ENCODE measurements around the gene RPS5. TPM values are rescaled to one million over a fixed set of nuclear protein-coding genes. Genes with fewer than 3 reads are reported as not detected.
"Not testable (repeated sequence)": the region's sequence is repeated elsewhere in the genome, so short reads cannot be mapped to it uniquely, and the experiment has no call there.

The RPS5 gene
- total and polyA plus RNA-seq, 7 donors, result 513 to 2,384 (median 839) TPM

DNA sequence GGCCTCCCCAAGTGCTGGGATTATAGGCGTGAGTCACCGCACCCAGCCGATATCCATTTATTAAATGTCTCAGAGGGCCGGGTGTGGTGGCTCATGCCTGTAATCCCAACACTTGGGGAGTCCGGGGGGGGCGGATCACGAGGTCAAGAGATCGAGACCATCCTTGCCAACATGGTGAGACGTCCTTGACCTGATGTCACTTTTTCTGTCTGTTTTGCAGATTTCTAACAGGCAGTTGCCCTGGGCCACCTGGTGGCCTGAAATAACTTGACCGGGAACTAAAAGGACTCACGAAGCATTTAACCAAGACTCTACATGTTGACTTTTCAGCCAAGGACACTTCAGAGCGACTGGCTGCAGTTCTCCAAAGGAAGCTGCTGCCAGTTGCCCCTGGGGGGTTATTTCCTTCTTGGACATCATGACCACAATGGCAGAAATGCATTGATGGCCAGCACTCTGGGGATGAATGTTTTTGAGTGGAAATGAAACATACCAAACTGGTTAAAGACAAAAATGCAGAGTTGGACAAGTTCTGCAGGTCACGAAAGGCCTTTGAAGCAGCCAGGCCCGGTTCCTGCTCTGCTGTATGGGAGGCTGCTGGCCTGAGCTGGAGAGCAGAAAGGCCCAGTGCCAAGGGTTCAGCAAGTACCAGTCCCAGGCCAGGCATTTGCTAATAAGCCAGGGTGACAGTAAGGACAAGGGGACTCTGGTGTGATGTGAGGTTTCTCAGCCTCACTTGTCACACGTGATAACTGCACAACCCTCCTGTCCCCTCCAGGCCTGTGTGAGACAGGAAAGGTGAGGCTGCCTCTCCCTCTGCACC is 14.5 kb upstream of the RPS5 start:
- no peaks in the 10 kb centered on the region for H3K27me3 ChIP-seq (ENCODE audit: insufficient read depth in 3 of 3, low read length in 2 of 3)
- H3K27ac ChIP-seq, result no peak overlapping the region
- no peaks in the 10 kb centered on the region for H3K9me3 ChIP-seq
- TF ChIP-seq, protein P1, sequence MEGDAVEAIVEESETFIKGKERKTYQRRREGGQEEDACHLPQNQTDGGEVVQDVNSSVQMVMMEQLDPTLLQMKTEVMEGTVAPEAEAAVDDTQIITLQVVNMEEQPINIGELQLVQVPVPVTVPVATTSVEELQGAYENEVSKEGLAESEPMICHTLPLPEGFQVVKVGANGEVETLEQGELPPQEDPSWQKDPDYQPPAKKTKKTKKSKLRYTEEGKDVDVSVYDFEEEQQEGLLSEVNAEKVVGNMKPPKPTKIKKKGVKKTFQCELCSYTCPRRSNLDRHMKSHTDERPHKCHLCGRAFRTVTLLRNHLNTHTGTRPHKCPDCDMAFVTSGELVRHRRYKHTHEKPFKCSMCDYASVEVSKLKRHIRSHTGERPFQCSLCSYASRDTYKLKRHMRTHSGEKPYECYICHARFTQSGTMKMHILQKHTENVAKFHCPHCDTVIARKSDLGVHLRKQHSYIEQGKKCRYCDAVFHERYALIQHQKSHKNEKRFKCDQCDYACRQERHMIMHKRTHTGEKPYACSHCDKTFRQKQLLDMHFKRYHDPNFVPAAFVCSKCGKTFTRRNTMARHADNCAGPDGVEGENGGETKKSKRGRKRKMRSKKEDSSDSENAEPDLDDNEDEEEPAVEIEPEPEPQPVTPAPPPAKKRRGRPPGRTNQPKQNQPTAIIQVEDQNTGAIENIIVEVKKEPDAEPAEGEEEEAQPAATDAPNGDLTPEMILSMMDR (IDR thresholded peaks at IDR 0.05), result no peak
- no peaks in the 10 kb centered on the region for H3K4me1 ChIP-seq
- intact Hi-C loops (cut with DNase I), result no loop called here
- H3K4me3 ChIP-seq, result no peak overlapping the region
- ATAC-seq (no peak), DNase-seq (no peak)
- H3K36me3 ChIP-seq (ENCODE audit: insufficient read depth in 1 of 2, low read depth in 1 of 2), result no peaks in the 10 kb centered on the region
- WGBS, 3 donors, result 60 to 73% (median 63%) methylated on average over 15 of the region's 15 CpGs

DNA sequence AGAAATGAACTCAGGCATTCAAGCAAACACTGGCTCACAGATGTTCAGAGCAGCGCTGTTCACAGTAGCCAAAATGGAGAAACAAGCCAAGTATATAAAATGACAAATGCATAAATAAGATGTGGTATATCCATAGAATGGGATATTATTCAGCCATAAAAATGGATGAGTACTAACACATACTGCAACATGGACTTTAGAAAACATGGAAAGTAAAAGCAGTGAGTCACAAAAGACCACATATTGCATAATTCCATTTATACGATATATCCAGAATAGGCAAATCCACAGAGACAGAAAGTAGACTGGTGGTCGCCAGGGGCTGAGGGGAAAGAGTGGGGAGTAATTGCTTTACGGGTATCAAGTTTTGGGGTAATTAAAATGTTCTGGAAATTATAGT is 12.9 kb upstream of the RPS5 start:
- TF ChIP-seq, protein P1 (IDR thresholded peaks at IDR 0.05), result no peak
- peaks cover 5% of the 10 kb centered on the region for H3K4me1 ChIP-seq
- intact Hi-C loops (cut with DNase I), result no loop called here
- H3K27ac ChIP-seq, result no peak overlapping the region
- no peaks in the 10 kb centered on the region for H3K27me3 ChIP-seq (ENCODE audit: insufficient read depth in 3 of 3, low read length in 2 of 3)
- DNase-seq, result no peak
- H3K9me3 ChIP-seq, result no peaks in the 10 kb centered on the region
- WGBS, 3 donors, result 81 to 84% (median 84%) methylated on average over 4 of the region's 4 CpGs
- H3K4me3 ChIP-seq, result no peak overlapping the region
- ATAC-seq, result no peak
- H3K36me3 ChIP-seq (ENCODE audit: insufficient read depth in 1 of 2, low read depth in 1 of 2), result no peaks in the 10 kb centered on the region

DNA sequence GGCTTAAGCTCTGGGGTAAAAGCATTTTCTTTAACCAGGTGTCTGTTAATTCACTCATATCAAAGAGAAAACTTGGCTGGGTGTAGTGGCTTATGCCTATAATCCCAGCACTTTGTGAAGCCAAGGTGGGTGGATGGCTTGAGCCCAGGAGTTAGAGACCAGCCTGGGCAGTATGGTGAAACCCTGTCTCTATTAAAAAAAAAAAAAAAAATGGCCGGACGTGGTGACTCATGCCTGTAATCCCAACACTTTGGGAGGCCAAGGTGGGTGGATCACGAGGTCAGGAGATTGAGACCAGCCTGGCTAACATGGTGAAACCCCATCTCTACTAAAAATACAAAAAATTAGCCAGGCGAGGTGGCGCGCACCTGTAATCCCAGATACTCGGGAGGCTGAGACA is 10.3 kb upstream of the RPS5 start:
- DNase-seq; intact Hi-C loops (cut with DNase I): not testable (repeated sequence)
- 69 to 77% (median 75%) methylated on average over 7 of the region's 7 CpGs for WGBS, 3 donors

DNA sequence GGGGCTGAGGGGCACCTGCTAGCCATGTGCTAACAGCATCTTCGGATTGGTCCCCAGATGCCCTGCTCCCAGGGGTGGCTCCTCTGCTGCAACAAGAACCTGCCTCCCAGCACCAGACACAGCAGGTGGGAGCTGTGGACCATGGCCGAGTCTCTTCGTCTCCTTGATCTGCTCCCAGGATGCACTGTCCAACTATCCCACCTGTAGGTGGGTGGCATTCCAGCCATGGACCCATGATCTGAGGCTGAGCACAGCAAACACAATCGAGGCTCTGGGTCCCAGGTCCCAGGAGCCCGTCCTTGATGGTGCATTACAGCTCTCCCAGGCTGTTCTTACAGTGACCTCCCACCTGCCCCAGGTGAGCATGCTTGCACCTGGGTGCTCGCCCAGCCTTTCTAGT is 7.8 kb upstream of the RPS5 start:
- intact Hi-C loops (cut with DNase I), result no loop called here
- peak in 1 of 2 donors; percentile 41 for DNase-seq
- Histone ChIP-seq H3K27me3 (ENCODE audit: insufficient read depth in 3 of 3, low read length in 2 of 3) (no peaks in the 10 kb centered on the region), H3K9me3 (no peaks in the 10 kb centered on the region), H3K36me3 (ENCODE audit: insufficient read depth in 1 of 2, low read depth in 1 of 2) (no peaks in the 10 kb centered on the region), H3K27ac (no peak overlapping the region), H3K4me3 (no peak overlapping the region), H3K4me1 (peaks cover 20% of the 10 kb centered on the region)
- no peak for ATAC-seq
- TF ChIP-seq, protein P1 (IDR thresholded peaks at IDR 0.05), result no peak
- WGBS, 3 donors, result 87 to 94% (median 89%) methylated on average over 6 of the region's 6 CpGs

More for the DNA sequence above, 10.3 kb upstream of the RPS5 start:
- H3K4me1 ChIP-seq, result peaks cover 15% of the 10 kb centered on the region
- ATAC-seq; H3K36me3 ChIP-seq (ENCODE audit: insufficient read depth in 1 of 2, low read depth in 1 of 2); H3K9me3 ChIP-seq; H3K4me3 ChIP-seq; H3K27ac ChIP-seq; H3K27me3 ChIP-seq (ENCODE audit: insufficient read depth in 3 of 3, low read length in 2 of 3): not testable (repeated sequence)

DNA sequence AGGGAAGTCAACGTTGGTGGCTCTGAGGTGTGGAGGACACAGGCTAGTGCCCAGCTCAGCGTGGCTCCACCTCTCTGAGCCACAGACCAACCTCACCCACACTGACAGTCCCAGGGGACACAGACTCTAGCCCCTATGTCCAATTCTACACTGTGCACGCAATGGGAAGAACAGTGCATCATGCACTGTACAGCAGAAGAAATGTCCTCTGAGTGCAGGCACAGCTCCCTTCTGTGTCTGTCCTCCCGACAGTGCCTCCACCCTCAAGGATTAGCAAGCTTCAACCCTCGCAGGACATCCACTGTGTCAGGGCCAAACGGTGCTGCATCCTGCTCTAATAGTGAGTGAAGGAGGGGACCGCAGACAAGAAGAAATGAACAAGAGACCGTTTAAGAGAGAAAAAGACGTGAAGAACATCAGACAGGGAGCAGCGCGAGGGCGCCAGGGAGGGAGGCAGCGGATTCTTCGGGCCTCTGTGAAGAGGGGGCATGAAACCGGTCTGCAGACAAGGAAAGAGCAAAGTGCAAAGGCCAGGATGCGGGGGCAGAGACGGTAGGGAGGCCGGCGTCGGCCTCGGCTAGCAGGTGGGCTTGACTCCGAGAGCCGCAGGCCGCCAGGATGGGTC is 6.9 kb upstream of the RPS5 start:
- Histone ChIP-seq H3K9me3 (no peaks in the 10 kb centered on the region), H3K36me3 (ENCODE audit: insufficient read depth in 1 of 2, low read depth in 1 of 2) (no peaks in the 10 kb centered on the region), H3K27me3 (ENCODE audit: insufficient read depth in 3 of 3, low read length in 2 of 3) (no peaks in the 10 kb centered on the region), H3K4me3 (peak overlapping the region; percentile 76), H3K4me1 (peaks cover 22% of the 10 kb centered on the region), H3K27ac (peak overlapping the region; percentile 90)
- DNase-seq, result peak in 1 of 2 donors; percentile 22
- 4 to 5% (median 5%) methylated on average over 24 of the region's 24 CpGs for WGBS, 3 donors
- TF ChIP-seq, protein P1 (IDR thresholded peaks at IDR 0.05), result no peak
- ATAC-seq, result no peak
- intact Hi-C loops (cut with DNase I), result no loop called here

All from psoas muscle (tissue), 8 donors.